Lower leg skin (tissue), 4 donors: ENCODE results near the gene SUSD4. TPM values are rescaled to one million over a fixed set of nuclear protein-coding genes. Genes with fewer than 3 reads are reported as not detected.
"Not testable (repeated sequence)": the region's sequence is repeated elsewhere in the genome, so short reads cannot be mapped to it uniquely, and the experiment has no call there.

Experiments used
- DNase-seq, 2 donors: peaks; one replicate each; pipeline ENCODE4 v3.0.0-alpha.2; 2019; ENCODE audit warnings: low spot score in 2 of 2
- H3K4me3 ChIP-seq: fragments of 200-600 bp; sonication (generic); 2 replicates; pipeline ENCODE4 v1.5.1; 2017; ENCODE audit warnings: mild to moderate bottlenecking, low read depth; ENCODE audit not compliant: poor library complexity, severe bottlenecking
- CTCF ChIP-seq, 3 donors: fragments of 450-650 bp; IDR thresholded peaks; one replicate each; pipeline ENCODE4 v1.5.1; 2016; ENCODE audit warnings: antibody characterized with exemption in 3 of 3, mild to moderate bottlenecking in 3 of 3, moderate library complexity in 2 of 3
- POLR2A ChIP-seq, 2 donors: fragments of 450-650 bp; IDR thresholded peaks; one replicate each; pipeline ENCODE4 v1.6.1; 2016 to 2017; ENCODE audit warnings: antibody characterized with exemption in 2 of 2, mild to moderate bottlenecking in 1 of 2, moderate library complexity in 1 of 2
- WGBS, 2 donors: methylation state at CpG; one replicate each; pipeline ENCODE4 v1.1.5; 2018; 5-methylcytosine and 5-hydroxymethylcytosine counted together
- intact Hi-C: fragments of 100-400 bp; cut with DNase I; formaldehyde crosslinking; loops from one replicate; pipeline ENCODE4 v1.15.0; 2023; ENCODE audit warnings: low total_unique reads
- total RNA-seq, 4 donors: library from RNA; depleted of rRNA; stranded (reverse); fragments of >200 nt; gene quantifications; one replicate each; pipeline ENCODE4 v1.1.0, GENCODE V29; 2016

SUSD4 gene
- total RNA-seq, 4 donors from 2014 or later: 2.7 to 6.8 (median 3.8) TPM

DNA sequence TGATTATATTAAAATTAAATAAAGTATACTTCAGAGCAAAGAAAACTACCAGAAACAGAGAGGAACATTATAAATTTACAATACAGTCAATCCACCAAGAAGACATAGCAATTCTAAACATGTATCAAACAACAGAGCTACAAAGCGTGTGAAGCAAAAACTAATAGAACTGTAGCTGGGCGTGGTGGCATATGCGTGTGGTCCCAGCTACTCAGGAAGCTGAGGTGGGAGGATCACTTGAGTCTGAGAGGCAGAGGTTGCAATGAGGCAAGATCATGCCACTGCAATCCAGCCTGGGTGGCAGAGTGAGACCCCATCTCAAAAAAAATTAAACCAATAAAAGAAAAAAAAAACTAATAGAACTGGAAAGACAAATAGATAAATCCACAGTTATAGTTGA, 41.5 kb upstream of the SUSD4 start:
- no peak for DNase-seq
- TF ChIP-seq POLR2A (IDR thresholded peaks at IDR 0.05) (no peak), CTCF (IDR thresholded peaks at IDR 0.05) (no peak)
- H3K4me3 ChIP-seq: no peak overlapping the region
- intact Hi-C loops: no loop called here
- whole genome bisulfite sequencing, 2 donors: 89 to 93% methylated on average over 3 of the region's 3 CpGs

DNA sequence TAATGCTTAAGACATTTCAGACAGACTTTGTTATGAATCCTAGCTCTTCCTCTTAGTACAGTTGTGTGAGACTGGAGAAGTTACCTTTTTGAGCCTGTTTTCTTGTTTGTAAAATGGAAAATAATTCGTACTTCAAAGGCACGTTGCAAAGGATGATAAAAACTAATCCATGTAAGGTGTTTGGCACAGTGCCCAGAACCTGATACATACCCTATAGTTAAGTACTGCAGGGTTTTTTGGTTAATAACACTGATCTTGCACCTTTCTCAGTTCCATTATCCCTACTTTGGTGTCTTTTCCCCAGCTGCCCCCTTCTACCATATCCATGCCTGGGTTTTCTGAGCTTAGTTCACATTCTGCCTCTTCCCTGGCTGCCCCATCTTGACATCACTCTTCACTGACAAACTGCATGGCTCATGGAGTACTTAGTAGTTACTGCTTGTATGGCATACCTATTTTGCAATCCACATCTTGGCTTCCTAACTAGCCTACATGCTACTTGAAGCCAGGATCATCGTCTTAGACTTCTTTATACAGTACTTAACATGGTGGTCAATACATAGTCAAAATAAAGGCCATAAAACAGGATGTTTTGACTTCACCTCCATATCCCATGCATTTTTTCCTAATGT, 39.3 kb upstream of the SUSD4 start:
- no peak for DNase-seq
- TF ChIP-seq POLR2A (IDR thresholded peaks at IDR 0.05) (no peak), CTCF (IDR thresholded peaks at IDR 0.05) (no peak)
- no peak overlapping the region for H3K4me3 ChIP-seq
- 66 to 70% methylated on average over 3 of the region's 3 CpGs for WGBS, 2 donors
- intact Hi-C loops: no loop called here

GRCh38 chr1:223402790-223403142, 38.8 kb upstream of the SUSD4 start:
- intact Hi-C loops: no loop called here
- no peak for TF ChIP-seq POLR2A (IDR thresholded peaks at IDR 0.05)
- no peak for TF ChIP-seq CTCF (IDR thresholded peaks at IDR 0.05)
- H3K4me3 ChIP-seq: no peak overlapping the region
- DNase-seq: no peak
- 61 to 69% methylated on average over 2 of the region's 2 CpGs for WGBS, 2 donors

DNA sequence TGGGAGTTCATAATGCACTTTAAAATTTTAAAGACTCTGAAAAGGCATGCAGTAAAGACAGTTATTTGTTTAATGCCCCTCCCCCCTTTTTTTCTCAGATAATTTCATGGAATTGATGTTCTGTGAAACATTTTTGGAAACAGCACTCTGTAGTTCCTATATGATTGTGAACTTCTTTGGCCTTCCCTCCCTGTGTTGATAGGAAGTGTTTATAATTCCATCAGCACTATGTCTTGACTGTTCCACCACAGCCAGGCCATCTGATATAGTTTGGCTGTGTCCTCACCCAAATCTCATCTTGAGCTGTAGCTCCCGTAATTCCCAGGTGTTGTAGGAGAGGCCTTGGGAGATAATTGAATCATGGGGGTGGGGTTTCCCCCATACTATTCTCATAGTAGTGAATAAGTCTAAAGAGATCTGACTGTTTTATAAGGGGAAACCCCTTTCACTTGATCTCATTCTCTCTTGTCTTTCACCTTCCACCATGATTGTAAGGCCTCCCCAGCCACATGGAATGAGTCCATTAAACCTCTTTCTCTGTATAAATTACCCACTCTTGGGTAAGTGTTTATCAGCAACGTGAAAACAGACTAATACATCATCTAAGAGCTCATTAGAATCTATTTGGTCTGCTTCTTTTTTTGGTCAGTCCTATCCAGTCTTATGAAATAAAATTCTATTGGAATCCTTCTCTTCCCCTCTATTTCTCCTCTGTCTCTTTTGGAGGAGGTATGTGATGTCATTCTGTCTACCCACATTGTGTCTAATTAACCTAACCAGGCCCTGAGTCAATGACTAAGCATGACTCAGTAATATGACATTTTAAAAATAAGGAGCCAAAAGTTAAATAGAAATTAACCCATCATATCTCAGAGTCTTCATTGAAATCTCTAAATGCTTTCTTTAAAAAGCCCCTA, 38.2 kb upstream of the SUSD4 start:
- 71 to 74% methylated on average over 2 of the region's 2 CpGs for WGBS, 2 donors
- intact Hi-C loops: no loop called here

GRCh38 chr1:223399393-223399792, 35.4 kb upstream of the SUSD4 start:
- WGBS, 2 donors: no CpG with 5 or more reads among the region's 6 CpGs
- intact Hi-C loops, H3K4me3 ChIP-seq, DNase-seq: not testable (repeated sequence)

More for the DNA sequence above, 38.2 kb upstream of the SUSD4 start:
- no peak for DNase-seq
- H3K4me3 ChIP-seq: no peak overlapping the region
- TF ChIP-seq CTCF (IDR thresholded peaks at IDR 0.05) (no peak), POLR2A (IDR thresholded peaks at IDR 0.05) (no peak)

DNA sequence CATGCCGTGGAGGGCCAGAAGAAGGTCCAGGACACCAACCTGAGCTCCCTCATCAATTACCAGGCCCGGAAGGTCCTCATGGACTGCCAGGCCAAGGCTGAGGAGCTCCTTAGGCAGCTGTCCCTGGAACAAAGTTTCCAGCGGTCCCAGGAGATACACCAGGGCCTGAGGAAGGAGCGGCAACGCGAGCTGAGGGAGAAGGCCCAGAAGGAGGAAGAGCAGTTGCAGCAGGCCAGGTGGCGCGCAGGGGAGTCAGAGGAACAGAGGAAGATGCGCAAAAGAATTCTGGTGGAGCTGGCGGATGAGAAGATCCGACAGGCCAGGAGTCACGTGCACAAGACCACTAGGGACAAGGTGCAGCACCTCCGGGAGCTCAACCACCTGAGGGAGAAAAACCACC, 30.7 kb upstream of the SUSD4 start:
- H3K4me3 ChIP-seq: no peak overlapping the region
- WGBS, 2 donors: 95% methylated on average over 12 to 13 of the region's 13 CpGs
- TF ChIP-seq CTCF (IDR thresholded peaks at IDR 0.05) (no peak), POLR2A (IDR thresholded peaks at IDR 0.05) (no peak)
- DNase-seq: no peak
- intact Hi-C loops: no loop called here
